GM20000 (cell line): ENCODE measurements around the gene ZBTB34.

Experiments
- DNase-seq: peaks from one replicate; pipeline ENCODE4 v3.0.0; 2012; ENCODE audit warnings: low spot score
- CTCF ChIP-seq: IDR thresholded peaks from 2 replicates; pipeline ENCODE4 v1.5.1; 2012; ENCODE audit warnings: mild to moderate bottlenecking, control low read depth; ENCODE audit errors: extremely low read depth, missing control alignments

Gene ZBTB34

DNA sequence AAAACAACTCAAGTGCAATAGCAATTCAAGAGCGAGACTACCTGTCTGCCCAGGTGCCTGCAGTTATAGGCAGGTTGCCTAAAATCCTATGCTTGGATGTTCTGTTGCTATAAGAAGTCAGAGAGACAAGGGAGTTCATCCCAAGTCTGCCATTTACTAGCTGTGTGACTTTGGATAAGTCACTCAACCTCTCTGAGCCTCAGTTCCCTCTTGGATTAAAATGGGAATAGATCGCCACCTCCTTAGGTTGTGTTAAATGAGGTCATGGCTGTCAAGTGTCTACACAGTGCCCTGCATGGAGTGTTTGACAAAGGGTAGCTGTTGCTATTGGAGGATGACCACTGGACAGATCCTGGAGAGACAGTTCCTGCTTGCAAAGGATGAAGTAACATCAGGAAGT is 1.3 kb upstream of the ZBTB34 start:
- DNase-seq = no peak
- no peak for TF ChIP-seq CTCF

DNA sequence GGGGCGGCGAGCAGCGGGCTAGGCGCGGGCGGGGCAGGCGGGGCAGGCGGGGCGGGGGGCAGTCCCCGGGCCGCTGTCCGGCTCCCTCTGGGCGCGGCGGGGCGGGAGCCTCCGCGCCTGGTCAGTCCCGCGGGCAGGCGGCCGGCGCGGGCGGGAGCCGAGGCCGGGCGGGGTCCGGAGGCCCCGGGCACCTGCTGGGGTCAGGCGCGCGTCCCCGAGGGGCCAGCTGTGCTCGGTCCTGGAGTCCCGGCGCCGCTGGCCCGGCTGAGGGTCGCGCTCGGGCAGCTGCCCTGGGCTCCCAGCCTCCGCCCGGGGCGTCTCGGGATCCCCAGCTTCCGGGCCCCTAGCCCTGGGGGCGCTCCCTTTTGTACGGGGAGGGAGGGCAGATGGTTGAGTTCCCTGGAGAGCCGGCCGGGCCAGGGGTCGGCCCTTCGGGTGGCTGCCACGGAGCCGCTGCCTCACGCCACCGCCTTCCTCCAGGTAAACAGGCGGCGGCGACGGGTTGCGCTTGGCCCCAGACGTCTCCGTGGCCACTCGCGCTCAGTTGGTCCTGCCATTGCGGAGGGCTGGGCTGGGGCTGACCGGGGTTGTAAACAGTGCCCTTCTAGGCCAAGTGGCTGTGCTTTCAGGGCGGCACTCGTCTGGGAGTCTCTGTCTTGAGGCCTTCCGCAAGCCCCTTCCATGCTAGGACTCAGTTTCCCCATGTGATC is 473 bp downstream of the ZBTB34 start:
- TF ChIP-seq CTCF = no peak
- DNase-seq = peak; percentile 51

- DNase-seq = no peak
- TF ChIP-seq CTCF = no peak
Measured at GRCh38 chr9:126861707-126862103, 1.3 kb downstream of the ZBTB34 start.

DNA sequence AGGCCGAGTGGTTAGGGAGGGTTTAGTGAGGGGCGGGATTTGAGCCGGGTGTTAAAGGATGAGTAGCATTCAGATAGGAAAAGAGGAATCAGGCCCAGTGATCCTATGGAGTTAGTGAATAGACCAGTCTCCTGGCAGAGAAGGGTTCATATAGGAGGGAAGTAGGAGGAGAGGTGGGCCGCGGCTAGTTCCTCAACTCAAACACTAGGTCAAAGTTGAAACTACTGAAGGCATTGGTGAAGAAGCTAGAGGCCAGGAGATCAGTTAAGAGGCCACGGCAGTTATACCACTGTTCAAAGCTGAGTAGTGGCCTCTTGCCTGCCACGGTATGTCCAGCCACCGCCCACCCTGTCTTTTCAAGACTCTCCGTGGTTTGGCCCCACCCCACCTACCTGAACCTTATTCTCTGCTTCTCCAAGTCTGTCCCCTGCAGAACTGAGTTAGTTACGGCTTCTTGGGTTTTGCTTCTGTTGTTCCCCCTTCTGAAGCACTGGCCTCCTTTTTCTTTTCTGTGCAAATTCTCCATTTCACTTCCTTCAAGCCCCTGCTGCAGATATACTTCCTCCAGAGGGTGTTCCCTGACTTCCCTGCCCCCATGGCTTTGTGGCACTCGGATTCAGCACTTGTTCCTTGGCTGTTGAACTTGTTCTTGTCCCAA is 1.8 kb downstream of the ZBTB34 start:
- no peak for DNase-seq
- TF ChIP-seq CTCF = no peak

GRCh38 chr9:126864771-126865170 is 4.3 kb downstream of the ZBTB34 start:
- TF ChIP-seq CTCF = no peak
- DNase-seq = no peak

DNA sequence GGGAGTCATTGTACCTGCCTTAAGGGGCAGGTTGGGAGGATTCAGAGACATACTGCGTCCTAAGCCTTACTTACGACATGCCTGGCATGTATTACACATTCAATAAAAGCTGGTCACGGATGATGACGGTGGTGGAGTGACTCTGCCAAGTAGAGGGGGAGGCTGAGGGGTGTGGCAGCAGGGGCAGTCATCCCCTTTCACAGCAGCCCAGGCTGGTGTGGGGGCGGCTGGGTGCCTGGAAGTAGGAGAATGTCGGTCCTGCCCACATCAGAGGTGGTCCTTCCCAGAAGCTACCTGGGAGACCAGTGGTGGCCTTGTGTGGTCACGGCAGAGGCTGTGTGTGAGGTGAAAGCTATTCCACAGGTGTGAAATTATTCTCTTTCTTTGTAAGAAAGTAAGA is 8.9 kb downstream of the ZBTB34 start:
- TF ChIP-seq CTCF = no peak
- DNase-seq = no peak

DNA sequence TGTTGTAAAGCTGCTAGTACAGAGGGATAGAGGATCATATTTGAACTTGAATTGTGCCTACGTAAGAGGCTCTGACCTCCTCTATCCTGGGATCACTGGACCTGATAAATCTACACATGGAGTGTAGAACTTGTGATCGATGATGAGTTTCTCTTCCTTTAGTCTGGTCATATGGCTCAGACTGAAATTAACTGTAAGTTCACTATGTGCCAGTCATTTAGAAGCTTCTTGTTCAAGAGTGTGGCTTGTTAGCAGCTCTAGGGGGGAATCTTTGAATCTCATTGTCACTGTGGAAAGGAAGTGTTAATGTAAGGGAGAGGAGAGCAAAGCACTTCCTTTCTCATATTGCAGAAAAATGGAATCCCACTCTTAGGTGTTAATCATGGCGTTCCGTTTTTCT is 12.1 kb downstream of the ZBTB34 start:
- peak; percentile 26 for DNase-seq
- TF ChIP-seq CTCF = no peak
